Occipital lobe (tissue), 2 donors: ENCODE measurements around the gene ENKD1. TPM values are rescaled to one million over a fixed set of nuclear protein-coding genes. Genes with fewer than 3 reads are reported as not detected.
A peak's percentile ranks its signal among the peaks of the same experiment; 100 is the strongest.
"Not testable (repeated sequence)": the region's sequence is repeated elsewhere in the genome, so short reads cannot be mapped to it uniquely, and the experiment has no call there.

Experiments
- DNase-seq: peaks from one replicate; lab custom pipeline; 2025; lab: John Stamatoyannopoulos, UW
- total RNA-seq: library from RNA; depleted of rRNA; stranded (reverse); fragments of >200 nt; gene quantifications from one replicate; pipeline ENCODE4 v1.2.3, GENCODE V29; 2014

Gene ENKD1, protein sequence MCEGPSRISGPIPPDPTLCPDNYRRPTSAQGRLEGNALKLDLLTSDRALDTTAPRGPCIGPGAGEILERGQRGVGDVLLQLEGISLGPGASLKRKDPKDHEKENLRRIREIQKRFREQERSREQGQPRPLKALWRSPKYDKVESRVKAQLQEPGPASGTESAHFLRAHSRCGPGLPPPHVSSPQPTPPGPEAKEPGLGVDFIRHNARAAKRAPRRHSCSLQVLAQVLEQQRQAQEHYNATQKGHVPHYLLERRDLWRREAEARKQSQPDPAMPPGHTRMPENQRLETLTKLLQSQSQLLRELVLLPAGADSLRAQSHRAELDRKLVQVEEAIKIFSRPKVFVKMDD
- 6.2 TPM for total RNA-seq

GRCh38 chr16:67666559-67667452 lies at the start of gene ENKD1, which contains the start of gene C16orf86:
Gene ENKD1 (minus strand): TSS chr16:67666750. CDS start chr16:67666442, 308 bp downstream.
Gene C16orf86 (plus strand): TSS chr16:67666814. CDS start chr16:67666971, 157 bp downstream.
- DNase-seq = peak; percentile 55

DNA sequence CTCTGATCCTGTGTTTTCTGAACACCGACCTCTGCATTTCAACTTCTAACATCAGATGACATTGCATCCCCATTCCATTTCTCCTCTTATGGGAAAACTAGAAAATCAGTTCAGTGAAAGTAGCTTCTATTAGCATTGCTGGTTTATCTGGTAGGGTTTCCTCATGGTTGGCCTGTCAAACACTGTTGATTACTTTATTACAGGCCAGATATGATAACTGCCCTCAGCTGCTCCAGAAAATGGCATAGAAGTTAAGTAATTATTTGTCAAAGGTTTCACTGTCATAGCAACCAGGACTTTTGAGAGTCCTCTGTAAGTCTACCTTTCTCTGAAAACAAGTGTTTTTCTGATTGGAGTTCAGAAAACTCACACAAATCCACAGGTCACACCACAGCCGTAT lies 49.5 kb upstream of the ENKD1 start:
- no peak for DNase-seq

- DNase-seq = no peak
Measured at GRCh38 chr16:67714522-67714921, 48.0 kb upstream of the ENKD1 start.

DNA sequence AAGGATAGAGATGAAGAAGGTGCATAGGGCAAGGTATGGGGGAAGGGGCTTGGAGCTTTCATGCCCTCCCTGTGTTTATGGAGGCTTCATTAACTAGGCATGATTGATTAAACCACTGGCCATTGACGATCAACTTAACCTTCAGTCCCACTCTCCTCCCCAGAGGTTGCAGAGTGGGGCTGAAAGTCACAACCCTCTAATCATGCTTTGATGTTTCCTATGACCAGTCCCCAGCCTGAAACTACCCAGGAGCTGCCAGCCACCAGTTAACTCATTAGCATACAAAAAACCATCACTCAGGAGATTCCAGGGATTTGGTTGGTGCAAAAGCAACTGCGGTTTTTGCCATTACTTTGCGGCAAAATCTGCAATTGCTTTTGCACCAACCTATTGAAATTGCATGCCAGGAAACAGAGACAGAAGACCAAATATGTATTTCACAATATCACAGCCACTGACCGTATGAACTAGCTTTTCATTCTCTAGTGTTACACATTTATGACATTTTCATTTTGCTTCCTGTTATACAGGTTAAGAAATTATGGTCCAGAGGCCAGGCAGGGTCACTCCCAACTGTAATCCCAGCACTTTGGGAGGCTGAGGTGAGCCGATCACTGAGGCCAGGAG lies 47.2 kb upstream of the ENKD1 start:
- DNase-seq = no peak

DNA sequence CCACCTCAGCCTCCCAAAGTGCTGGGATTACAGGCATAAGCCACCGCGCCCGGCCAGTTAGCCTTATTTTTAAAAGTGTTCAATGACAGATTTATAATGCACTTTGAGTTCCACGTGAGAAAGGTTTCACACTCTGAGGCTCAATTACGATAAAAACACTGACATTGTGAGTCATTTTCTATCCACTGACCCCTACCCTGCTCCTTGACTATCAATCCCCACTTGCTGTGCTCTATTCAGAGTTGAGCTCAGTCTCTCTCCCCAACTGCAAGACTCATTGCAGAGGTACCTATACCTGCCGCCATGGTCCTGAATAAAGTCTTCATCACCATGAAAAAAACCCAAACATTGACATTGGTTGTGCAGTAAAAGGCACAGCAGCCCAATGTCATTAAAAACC lies 44.1 kb upstream of the ENKD1 start:
- DNase-seq = no peak

- DNase-seq = no peak
Measured at GRCh38 chr16:67709050-67709449, 42.5 kb upstream of the ENKD1 start.

DNA sequence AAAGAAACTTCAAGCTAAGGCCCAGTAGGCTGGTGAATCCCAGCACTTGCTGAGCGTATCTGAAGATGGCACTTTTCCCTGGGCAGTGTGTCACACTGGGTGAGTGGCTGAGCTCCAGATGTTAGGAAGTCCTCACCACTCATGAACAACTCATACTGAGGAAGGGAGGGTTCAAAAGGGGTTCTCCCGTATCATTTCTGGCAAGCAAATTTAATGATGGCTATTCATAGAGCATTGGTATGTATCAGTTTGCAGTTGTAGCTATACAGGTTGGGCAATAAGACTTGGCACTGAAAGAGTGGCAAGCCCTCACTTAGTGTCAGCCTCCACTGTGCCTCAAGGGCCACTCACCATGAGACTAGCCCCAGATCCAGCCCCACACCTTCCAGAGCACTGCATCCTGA lies 41.8 kb upstream of the ENKD1 start:
- DNase-seq = no peak

- no peak for DNase-seq
Measured at GRCh38 chr16:67707790-67708189, 41.2 kb upstream of the ENKD1 start.

DNA sequence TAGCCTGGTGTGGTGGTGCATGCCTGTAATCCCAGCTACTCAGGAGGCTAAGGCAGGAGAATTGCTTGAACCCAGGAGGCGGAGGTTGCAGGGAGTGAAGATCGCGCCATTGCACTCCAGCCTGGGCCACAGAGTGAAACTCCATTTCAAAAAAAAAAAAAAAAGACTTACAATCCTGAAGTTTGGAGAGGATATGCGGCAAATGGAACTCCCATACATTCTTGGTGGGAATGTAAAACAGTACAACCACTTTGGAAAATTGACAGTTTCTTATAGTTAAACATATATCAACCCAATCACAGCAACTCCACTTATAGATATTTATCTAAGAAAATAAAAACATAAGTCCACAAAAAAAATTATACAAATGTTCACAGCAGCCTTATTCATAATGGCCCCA lies 40.7 kb upstream of the ENKD1 start:
- no peak for DNase-seq

DNA sequence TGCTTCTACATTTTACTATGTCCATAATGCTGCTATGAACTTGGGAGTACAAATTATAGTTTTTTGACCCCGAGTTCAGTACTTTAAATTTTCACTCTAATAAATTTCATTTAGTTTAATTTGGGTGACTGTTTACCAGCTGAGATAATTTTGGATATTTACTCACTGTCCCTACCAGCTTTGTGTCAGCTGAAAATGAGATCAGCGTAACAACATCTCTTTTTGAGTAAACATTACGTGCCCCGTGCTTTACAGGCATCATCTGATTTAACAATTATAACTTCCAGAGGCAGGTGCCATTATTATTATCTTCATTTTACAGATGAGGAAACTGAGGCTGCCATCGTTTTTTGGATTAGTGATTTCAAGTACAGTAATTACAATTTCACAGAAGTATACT lies 37.6 kb upstream of the ENKD1 start:
- DNase-seq = no peak

DNA sequence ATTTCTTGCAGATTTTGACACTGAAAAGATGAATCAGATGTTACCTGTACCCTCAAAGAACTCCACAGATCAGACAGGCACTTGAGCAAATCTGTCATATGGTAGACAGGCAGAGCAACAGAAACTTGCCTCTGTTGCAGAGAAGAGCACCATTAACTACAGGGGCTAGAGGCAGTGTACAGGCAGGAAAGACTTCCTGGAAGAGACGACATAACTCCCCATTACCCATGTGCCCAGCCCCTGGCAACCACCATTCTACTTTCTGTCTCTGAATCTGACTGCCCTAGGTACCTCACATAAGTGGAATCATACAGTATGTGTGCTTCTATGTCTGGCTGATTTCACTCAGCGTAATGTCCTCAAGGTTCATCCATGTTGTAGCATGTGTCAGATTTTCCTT lies 37.1 kb upstream of the ENKD1 start:
- DNase-seq = no peak

GRCh38 chr16:67702130-67702529 lies 35.6 kb upstream of the ENKD1 start:
- DNase-seq = no peak

DNA sequence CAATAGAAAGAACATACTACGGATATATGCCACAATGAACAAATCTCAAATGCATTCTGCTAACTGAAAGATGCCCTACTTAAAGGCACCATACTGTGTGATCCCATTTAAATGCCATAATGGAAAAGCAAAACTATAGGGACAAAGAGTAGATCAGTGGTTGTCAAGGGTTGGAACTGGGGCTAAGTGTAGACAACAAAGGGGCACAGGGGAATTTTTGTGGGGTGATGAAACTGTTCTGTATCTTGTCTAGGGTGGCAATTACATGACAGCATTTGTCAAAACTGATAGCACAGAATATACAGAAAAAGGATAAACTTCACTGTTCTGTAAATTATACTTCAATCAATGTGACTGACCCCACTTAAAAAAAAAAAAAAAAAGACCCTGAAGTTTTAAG lies 34.9 kb upstream of the ENKD1 start:
- DNase-seq = no peak

GRCh38 chr16:67699265-67699664 lies 32.7 kb upstream of the ENKD1 start:
- no peak for DNase-seq

DNA sequence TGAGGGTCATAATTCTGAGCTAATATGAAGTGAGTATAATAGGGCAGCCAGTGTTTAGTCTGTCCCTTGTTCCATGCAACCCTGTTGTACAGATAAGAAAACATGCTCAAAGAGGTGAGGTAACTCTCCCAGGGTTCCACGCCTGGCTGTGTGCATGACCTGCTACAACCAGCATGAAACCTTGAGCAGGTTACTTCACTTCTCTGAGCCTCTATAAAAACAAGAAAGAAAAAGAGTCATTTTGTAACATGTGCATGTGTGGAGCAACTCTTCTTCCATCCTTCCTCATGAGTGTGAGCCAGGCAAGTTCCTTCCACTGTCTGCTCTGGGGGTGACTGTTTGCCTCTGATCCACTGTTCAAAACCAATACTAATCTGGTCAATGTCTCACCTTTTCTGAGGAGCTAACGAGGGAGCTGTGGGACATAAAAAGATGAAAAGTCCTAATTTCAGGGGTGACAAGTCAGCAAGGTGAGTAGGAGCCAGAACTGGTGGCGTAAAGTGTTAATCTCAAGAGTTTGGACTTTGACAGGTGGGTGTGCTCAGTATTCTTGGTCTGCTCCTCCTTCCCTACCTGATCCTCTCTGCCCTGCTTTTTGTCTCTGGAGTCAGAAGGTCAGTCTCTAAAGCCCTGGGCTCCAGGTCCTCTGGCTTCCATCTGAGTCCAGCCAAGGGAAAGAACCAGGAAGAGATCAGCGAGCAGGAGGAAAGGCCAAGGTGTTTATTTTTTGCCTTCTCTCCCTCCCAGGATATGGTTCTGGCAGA lies 31.1 kb upstream of the ENKD1 start:
- no peak for DNase-seq

- no peak for DNase-seq
Measured at GRCh38 chr16:67694611-67695010, 28.1 kb upstream of the ENKD1 start.

DNA sequence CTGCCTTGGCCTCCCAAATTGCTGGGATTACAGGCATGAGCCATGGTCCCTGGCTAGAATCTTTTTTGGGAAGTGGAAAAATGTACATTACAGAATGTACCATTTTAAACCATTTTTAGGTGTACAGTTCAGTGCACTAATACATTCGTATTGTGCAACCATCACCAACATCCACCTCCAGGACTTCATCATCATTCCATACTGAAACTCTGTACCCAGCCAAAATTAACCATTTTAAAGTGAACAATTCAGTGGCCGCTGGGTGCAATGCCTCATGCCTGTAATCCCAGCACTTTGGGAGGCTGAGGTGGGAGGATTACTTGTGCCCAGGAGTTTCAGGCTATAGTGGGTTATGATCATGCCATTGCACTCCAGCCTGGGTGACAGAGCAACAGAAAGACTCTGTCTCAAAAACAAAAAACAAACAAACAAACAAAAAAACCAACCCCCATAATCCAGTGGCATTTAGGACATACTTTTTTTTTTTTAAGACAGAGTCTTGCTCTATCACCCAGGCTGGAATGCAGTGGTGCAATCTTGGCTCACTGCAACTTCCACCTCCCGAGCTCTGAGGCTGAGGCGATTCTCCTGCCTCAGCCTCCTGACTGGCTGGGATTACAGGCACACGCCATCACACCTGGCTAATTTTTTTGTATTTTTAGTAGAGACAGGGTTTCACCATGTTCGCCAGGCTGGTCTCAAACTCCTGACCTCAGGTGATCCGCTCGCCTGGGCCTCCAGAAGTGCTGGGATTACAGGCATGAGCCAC lies 27.2 kb upstream of the ENKD1 start:
- not testable (repeated sequence) for DNase-seq

DNA sequence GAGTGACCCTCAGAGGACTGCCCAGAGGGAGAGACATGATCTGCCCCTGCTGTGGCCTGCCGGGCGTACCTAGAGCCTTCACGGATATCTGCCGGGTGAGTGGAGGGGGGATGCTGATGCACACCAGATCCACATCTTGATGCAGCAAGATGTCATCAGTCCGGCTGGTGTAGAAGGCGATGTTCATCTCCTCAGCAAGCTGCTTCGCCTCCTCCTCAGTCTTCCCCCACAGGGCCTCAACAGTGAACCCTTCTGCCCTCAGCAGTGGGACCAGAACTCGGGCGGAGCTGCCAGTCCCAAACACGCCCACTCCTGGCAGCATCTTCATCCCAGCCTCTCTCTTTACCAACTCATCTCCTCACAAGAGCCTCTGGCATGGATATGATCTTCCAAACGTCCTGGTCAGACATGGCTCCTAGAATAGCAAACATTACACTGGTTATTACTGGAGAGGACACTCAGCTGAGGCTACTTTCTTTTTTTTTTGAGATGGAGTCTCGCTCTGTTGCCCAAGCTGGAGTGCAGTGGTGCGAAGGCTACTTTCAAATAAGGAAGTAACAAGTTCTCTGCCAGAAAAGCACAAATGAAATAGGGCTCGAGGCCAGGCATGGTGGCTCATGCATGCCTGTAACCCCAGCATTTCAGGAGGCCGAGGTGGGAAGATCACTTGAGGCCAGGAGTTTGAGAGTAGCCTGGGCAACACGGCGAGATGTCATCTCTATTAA lies 19.0 kb upstream of the ENKD1 start:
- no peak for DNase-seq

- no peak for DNase-seq
Measured at GRCh38 chr16:67683767-67684166, 17.2 kb upstream of the ENKD1 start.
